OCI-LY3 (cell line): Measurements from ENCODE around the gene EYA3.

Experiments
- H2AFZ ChIP-seq: fragments of 200-600, 300-600 bp; shearing (Covaris generic); 2 replicates; pipeline ENCODE4 v1.6.0; 2014; ENCODE audit warnings: antibody characterized with exemption, low read depth, low read length
- H3K27ac ChIP-seq: fragments of 200-600, 300-600 bp; sonication (generic); 2 replicates; pipeline ENCODE4 v1.5.1; 2014; ENCODE audit warnings: mild to moderate bottlenecking, low read length, moderate library complexity, mixed read lengths
- H3K27me3 ChIP-seq: fragments of 200-600, 300-600 bp; sonication (generic); 2 replicates; pipeline ENCODE4 v1.6.1; 2014; ENCODE audit warnings: low read depth, low read length, mixed read lengths
- H3K36me3 ChIP-seq: fragments of 200-600, 300-600 bp; sonication (generic); replicated peaks from 2 replicates; pipeline ENCODE3; 2014; ENCODE audit warnings: low read depth, low read length, mixed read lengths
- H3K4me1 ChIP-seq: fragments of 300-600, 200-600 bp; sonication (generic); 2 replicates; pipeline ENCODE4 v1.6.1; 2014; ENCODE audit warnings: low read length, mixed read lengths
- H3K4me2 ChIP-seq: fragments of 200-600, 300-600 bp; sonication (generic); 2 replicates; pipeline ENCODE4 v1.6.1; 2014; ENCODE audit warnings: low read length, mixed read lengths
- H3K4me3 ChIP-seq: fragments of 300-600, 200-600 bp; sonication (generic); 2 replicates; pipeline ENCODE4 v1.5.1; 2014; ENCODE audit warnings: antibody characterized with exemption, mild to moderate bottlenecking, low read length, moderate library complexity
- H3K79me2 ChIP-seq: fragments of 300-600, 200-600 bp; shearing (Covaris generic); 2 replicates; pipeline ENCODE4 v1.6.1; 2014; ENCODE audit warnings: mild to moderate bottlenecking, low read length, mixed read lengths
- H3K9ac ChIP-seq: fragments of 300-600, 200-600 bp; shearing (Covaris generic); 2 replicates; pipeline ENCODE4 v1.6.0; 2014; ENCODE audit warnings: mild to moderate bottlenecking, low read length, moderate library complexity
- H3K9me3 ChIP-seq: fragments of 200-600, 300-600 bp; shearing (Covaris generic); 2 replicates; pipeline ENCODE4 v1.6.1; 2014; ENCODE audit warnings: low read length, mixed read lengths; ENCODE audit not compliant: insufficient read depth
- H4K20me1 ChIP-seq: fragments of 200-600, 300-600 bp; sonication (generic); 2 replicates; pipeline ENCODE4 v1.6.1; 2016; ENCODE audit warnings: low read length, mixed read lengths; ENCODE audit not compliant: insufficient read depth
- EZH2phosphoT487 ChIP-seq: fragments of 200-600 bp; shearing (Covaris generic); IDR thresholded peaks from 2 replicates; pipeline ENCODE4 v1.6.1; 2018; ENCODE audit warnings: antibody characterized with exemption, mixed run types, low read depth
- TF ChIP-seq, protein P1 (sequence below): fragments of 200-600, 300-600 bp; sonication (generic); IDR thresholded peaks from 2 replicates; pipeline ENCODE4 v1.5.1; 2014; ENCODE audit warnings: antibody characterized with exemption, low read length, low read depth

The EYA3 gene

GRCh38 chr1:27955076-27955475 is 133.3 kb downstream of the EYA3 start:
- Histone ChIP-seq H3K36me3 (no peaks in the 10 kb centered on the region), H3K27me3 (no peaks in the 10 kb centered on the region), H3K9me3 (no peaks in the 10 kb centered on the region), H3K4me3 (no peak overlapping the region), H4K20me1 (no peaks in the 10 kb centered on the region), H3K4me1 (peaks cover 6% of the 10 kb centered on the region; the same call in 1 of the 2 replicates), H3K27ac (no peak overlapping the region), H3K79me2 (no peaks in the 10 kb centered on the region), H2AFZ (no peak overlapping the region), H3K4me2 (no peak overlapping the region), H3K9ac (no peak overlapping the region)
- no peak for TF ChIP-seq EZH2phosphoT487
- TF ChIP-seq, protein P1, sequence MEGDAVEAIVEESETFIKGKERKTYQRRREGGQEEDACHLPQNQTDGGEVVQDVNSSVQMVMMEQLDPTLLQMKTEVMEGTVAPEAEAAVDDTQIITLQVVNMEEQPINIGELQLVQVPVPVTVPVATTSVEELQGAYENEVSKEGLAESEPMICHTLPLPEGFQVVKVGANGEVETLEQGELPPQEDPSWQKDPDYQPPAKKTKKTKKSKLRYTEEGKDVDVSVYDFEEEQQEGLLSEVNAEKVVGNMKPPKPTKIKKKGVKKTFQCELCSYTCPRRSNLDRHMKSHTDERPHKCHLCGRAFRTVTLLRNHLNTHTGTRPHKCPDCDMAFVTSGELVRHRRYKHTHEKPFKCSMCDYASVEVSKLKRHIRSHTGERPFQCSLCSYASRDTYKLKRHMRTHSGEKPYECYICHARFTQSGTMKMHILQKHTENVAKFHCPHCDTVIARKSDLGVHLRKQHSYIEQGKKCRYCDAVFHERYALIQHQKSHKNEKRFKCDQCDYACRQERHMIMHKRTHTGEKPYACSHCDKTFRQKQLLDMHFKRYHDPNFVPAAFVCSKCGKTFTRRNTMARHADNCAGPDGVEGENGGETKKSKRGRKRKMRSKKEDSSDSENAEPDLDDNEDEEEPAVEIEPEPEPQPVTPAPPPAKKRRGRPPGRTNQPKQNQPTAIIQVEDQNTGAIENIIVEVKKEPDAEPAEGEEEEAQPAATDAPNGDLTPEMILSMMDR = no peak

DNA sequence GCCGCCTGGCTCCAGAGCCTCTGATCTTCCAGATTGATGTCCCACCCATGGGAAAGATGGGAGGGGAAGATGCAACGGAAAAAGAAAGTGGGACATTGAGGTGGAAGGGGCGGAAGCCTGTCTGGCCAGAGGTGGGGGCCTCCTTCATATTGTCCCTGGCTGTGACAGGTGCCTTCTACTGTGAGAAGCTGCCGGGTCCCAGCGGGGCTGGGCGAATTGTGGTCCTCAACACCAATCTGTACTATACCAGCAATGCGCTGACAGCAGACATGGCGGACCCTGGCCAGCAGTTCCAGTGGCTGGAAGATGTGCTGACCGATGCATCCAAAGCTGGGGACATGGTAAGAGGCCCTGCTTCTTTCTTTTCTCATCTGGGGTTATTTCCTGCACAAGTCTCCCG is 134.2 kb downstream of the EYA3 start:
- Histone ChIP-seq H3K27me3 (no peaks in the 10 kb centered on the region), H3K36me3 (no peaks in the 10 kb centered on the region), H2AFZ (no peak overlapping the region), H3K79me2 (no peaks in the 10 kb centered on the region), H3K27ac (no peak overlapping the region), H3K9me3 (no peaks in the 10 kb centered on the region), H3K9ac (no peak overlapping the region), H3K4me3 (no peak overlapping the region), H4K20me1 (no peaks in the 10 kb centered on the region), H3K4me2 (no peak overlapping the region), H3K4me1 (peaks cover 6% of the 10 kb centered on the region; the same call in 1 of the 2 replicates)
- TF ChIP-seq, protein P1 = no peak
- TF ChIP-seq EZH2phosphoT487 = no peak

- Histone ChIP-seq H3K27me3 (no peaks in the 10 kb centered on the region), H3K79me2 (no peaks in the 10 kb centered on the region), H3K9me3 (no peaks in the 10 kb centered on the region), H3K9ac (no peak overlapping the region), H4K20me1 (no peaks in the 10 kb centered on the region), H2AFZ (no peak overlapping the region), H3K27ac (no peak overlapping the region), H3K4me2 (no peak overlapping the region), H3K36me3 (no peaks in the 10 kb centered on the region), H3K4me3 (no peak overlapping the region), H3K4me1 (peaks cover 6% of the 10 kb centered on the region; the same call in 1 of the 2 replicates)
- TF ChIP-seq EZH2phosphoT487 = no peak
- TF ChIP-seq, protein P1 = no peak
Observed at GRCh38 chr1:27952147-27952546, 136.3 kb downstream of the EYA3 start.

DNA sequence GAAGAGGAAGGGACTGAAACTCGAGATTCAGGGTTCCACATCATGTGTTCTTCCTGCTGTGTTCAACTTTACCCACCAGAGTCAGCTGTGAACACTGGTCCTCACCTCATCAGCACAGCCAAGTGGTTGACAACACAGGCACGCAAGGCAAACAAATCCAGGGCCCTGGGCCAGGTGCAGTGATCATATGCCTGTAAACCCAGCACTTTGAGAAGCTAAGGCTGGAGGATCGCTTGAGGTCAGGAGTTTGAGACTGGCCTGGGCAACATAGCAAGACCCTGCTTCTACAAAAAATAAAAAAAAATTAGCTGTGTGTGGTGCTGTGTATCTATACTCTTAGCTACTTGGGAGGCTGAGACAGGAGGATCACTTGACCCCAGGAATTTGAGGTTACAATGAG is 137.0 kb downstream of the EYA3 start:
- Histone ChIP-seq H3K4me3 (no peak overlapping the region), H3K4me1 (peaks cover 6% of the 10 kb centered on the region; the same call in 1 of the 2 replicates), H4K20me1 (no peaks in the 10 kb centered on the region), H3K79me2 (no peaks in the 10 kb centered on the region), H3K4me2 (no peak overlapping the region), H3K36me3 (no peaks in the 10 kb centered on the region), H2AFZ (no peak overlapping the region), H3K27ac (no peak overlapping the region), H3K9ac (no peak overlapping the region), H3K9me3 (no peaks in the 10 kb centered on the region), H3K27me3 (no peaks in the 10 kb centered on the region)
- TF ChIP-seq EZH2phosphoT487 = no peak
- TF ChIP-seq, protein P1 = no peak
